ENCODE data around the gene DCLK1. TPM values are rescaled to one million over a fixed set of nuclear protein-coding genes. Genes with fewer than 3 reads are reported as not detected.

DCLK1 gene
- total RNA-seq, 4 donors from 2014 or later = 10.0 to 41.1 (median 19.5) TPM

GRCh38 chr13:35891507-35892441 lies 239.4 kb downstream of the DCLK1 start:
- TF ChIP-seq CTCF (IDR thresholded peaks at IDR 0.05) = no peak
- TF ChIP-seq POLR2A (IDR thresholded peaks at IDR 0.05) = no peak
- WGBS, 2 donors = 77 to 81% methylated on average over 12 of the region's 12 CpGs
- DNase-seq (ENCODE audit: low spot score in 2 of 2) = no peak
- H3K4me3 ChIP-seq (ENCODE audit: low read depth, poor library complexity, severe bottlenecking) = no peak overlapping the region
- intact Hi-C loops (cut with DNase I; ENCODE audit: low total_unique reads) = no loop called here

GRCh38 chr13:35889560-35889959 lies 241.6 kb downstream of the DCLK1 start:
- H3K4me3 ChIP-seq (ENCODE audit: low read depth, poor library complexity, severe bottlenecking) = no peak overlapping the region
- 68 to 71% methylated on average over 2 of the region's 2 CpGs for WGBS, 2 donors
- DNase-seq (ENCODE audit: low spot score in 2 of 2) = no peak
- TF ChIP-seq CTCF (IDR thresholded peaks at IDR 0.05) (no peak), POLR2A (IDR thresholded peaks at IDR 0.05) (no peak)
- intact Hi-C loops (cut with DNase I; ENCODE audit: low total_unique reads) = no loop called here

GRCh38 chr13:35888981-35889380 lies 242.2 kb downstream of the DCLK1 start:
- H3K4me3 ChIP-seq (ENCODE audit: low read depth, poor library complexity, severe bottlenecking) = no peak overlapping the region
- WGBS, 2 donors = 45 to 46% methylated on average over 2 of the region's 2 CpGs
- DNase-seq (ENCODE audit: low spot score in 2 of 2) = no peak
- TF ChIP-seq CTCF (IDR thresholded peaks at IDR 0.05) (no peak), POLR2A (IDR thresholded peaks at IDR 0.05) (no peak)
- intact Hi-C loops (cut with DNase I; ENCODE audit: low total_unique reads) = no loop called here

GRCh38 chr13:35888457-35888883 lies 242.7 kb downstream of the DCLK1 start:
- 31 to 34% methylated on average over 3 of the region's 3 CpGs for WGBS, 2 donors
- no peak for DNase-seq (ENCODE audit: low spot score in 2 of 2)
- H3K4me3 ChIP-seq (ENCODE audit: low read depth, poor library complexity, severe bottlenecking) = no peak overlapping the region
- intact Hi-C loops (cut with DNase I; ENCODE audit: low total_unique reads) = no loop called here
- TF ChIP-seq POLR2A (IDR thresholded peaks at IDR 0.05) (no peak), CTCF (IDR thresholded peaks at IDR 0.05) (no peak)

- WGBS, 2 donors = 77 to 81% methylated on average over 6 of the region's 6 CpGs
- no peak overlapping the region for H3K4me3 ChIP-seq (ENCODE audit: low read depth, poor library complexity, severe bottlenecking)
- DNase-seq (ENCODE audit: low spot score in 2 of 2) = no peak
- intact Hi-C loops (cut with DNase I; ENCODE audit: low total_unique reads) = no loop called here
- no peak for TF ChIP-seq POLR2A (IDR thresholded peaks at IDR 0.05)
- TF ChIP-seq CTCF (IDR thresholded peaks at IDR 0.05) = no peak
Measured at GRCh38 chr13:35887115-35887666, 244.0 kb downstream of the DCLK1 start.

Measured in lower leg skin (tissue), 4 donors.